ENCODE results near the gene APOB. TPM values are rescaled to one million over a fixed set of nuclear protein-coding genes. Genes with fewer than 3 reads are reported as not detected.

APOB gene
- polyA plus RNA-seq, 4 donors: 14.1 to 1,089 (median 138) TPM

GRCh38 chr2:21041943-21042707 is 1.7 kb downstream of the APOB start:
- FAIRE-seq: no peak
- 78 to 86% (median 85%) methylated on average over 16 of the region's 16 CpGs for WGBS, 3 donors
- H3K4me3 ChIP-seq (ENCODE audit: low read depth in 1 of 3, low read length in 3 of 3): peak overlapping the region in 2 of 3 donors; percentile 64 to 81

GRCh38 chr2:21041462-21041861 is 2.4 kb downstream of the APOB start:
- Histone ChIP-seq H3K4me3 (ENCODE audit: low read depth in 1 of 3, low read length in 3 of 3) (peak overlapping the region in 2 of 3 donors; percentile 64 to 81), H3K27ac (ENCODE audit: low read depth in 1 of 3, low read length in 2 of 3) (no peak overlapping the region), H3K27me3 (ENCODE audit: control insufficient read depth in 3 of 3, insufficient read depth in 3 of 3, low read length in 3 of 3) (no peaks in the 10 kb centered on the region), H3K9me3 (ENCODE audit: control insufficient read depth in 2 of 2, insufficient read depth in 1 of 2, low read depth in 1 of 2, low read length in 1 of 2) (no peaks in the 10 kb centered on the region), H3K36me3 (ENCODE audit: control insufficient read depth in 3 of 3, insufficient read depth in 2 of 3, low read depth in 1 of 3, low read length in 3 of 3) (peaks cover 0 to 50% (median 11%) of the 10 kb centered on the region in 3 donors), H3K4me1 (ENCODE audit: control insufficient read depth in 3 of 3, insufficient read depth in 2 of 3, low read depth in 1 of 3, low read length in 2 of 3) (peaks cover 0 to 23% (median 2%) of the 10 kb centered on the region in 3 donors)
- FAIRE-seq (no peak), DNase-seq (no peak)
- 81 to 92% (median 83%) methylated on average over 4 of the region's 4 CpGs for WGBS, 3 donors

More at GRCh38 chr2:21041943-21042707, 1.7 kb downstream of the APOB start:
- peak in 1 of 2 donors; percentile 15 for DNase-seq
- H3K9me3 ChIP-seq (ENCODE audit: control insufficient read depth in 2 of 2, insufficient read depth in 1 of 2, low read depth in 1 of 2, low read length in 1 of 2): no peaks in the 10 kb centered on the region
- peaks cover 0 to 44% (median 7%) of the 10 kb centered on the region in 3 donors for H3K36me3 ChIP-seq (ENCODE audit: control insufficient read depth in 3 of 3, insufficient read depth in 2 of 3, low read depth in 1 of 3, low read length in 3 of 3)
- H3K27ac ChIP-seq (ENCODE audit: low read depth in 1 of 3, low read length in 2 of 3): peak overlapping the region in 1 of 3 donors; percentile 3
- H3K27me3 ChIP-seq (ENCODE audit: control insufficient read depth in 3 of 3, insufficient read depth in 3 of 3, low read length in 3 of 3): no peaks in the 10 kb centered on the region
- peaks cover 0 to 22% (median 2%) of the 10 kb centered on the region in 3 donors for H3K4me1 ChIP-seq (ENCODE audit: control insufficient read depth in 3 of 3, insufficient read depth in 2 of 3, low read depth in 1 of 3, low read length in 2 of 3)

GRCh38 chr2:21040468-21041377 is 3.1 kb downstream of the APOB start:
- DNase-seq (no peak), FAIRE-seq (no peak)
- H3K4me3 ChIP-seq (ENCODE audit: low read depth in 1 of 3, low read length in 3 of 3): peak overlapping the region in 2 of 3 donors; percentile 64 to 81
- H3K4me1 ChIP-seq (ENCODE audit: control insufficient read depth in 3 of 3, insufficient read depth in 2 of 3, low read depth in 1 of 3, low read length in 2 of 3): peaks cover 0 to 18% (median 2%) of the 10 kb centered on the region in 3 donors
- WGBS, 3 donors: 89 to 96% (median 91%) methylated on average over 14 of the region's 14 CpGs
- H3K9me3 ChIP-seq (ENCODE audit: control insufficient read depth in 2 of 2, insufficient read depth in 1 of 2, low read depth in 1 of 2, low read length in 1 of 2): no peaks in the 10 kb centered on the region
- H3K27me3 ChIP-seq (ENCODE audit: control insufficient read depth in 3 of 3, insufficient read depth in 3 of 3, low read length in 3 of 3): no peaks in the 10 kb centered on the region
- H3K36me3 ChIP-seq (ENCODE audit: control insufficient read depth in 3 of 3, insufficient read depth in 2 of 3, low read depth in 1 of 3, low read length in 3 of 3): peaks cover 0 to 56% (median 16%) of the 10 kb centered on the region in 3 donors
- H3K27ac ChIP-seq (ENCODE audit: low read depth in 1 of 3, low read length in 2 of 3): peak overlapping the region in 1 of 3 donors; percentile 36

GRCh38 chr2:21039979-21040467 is 3.9 kb downstream of the APOB start:
- no peaks in the 10 kb centered on the region for H3K27me3 ChIP-seq (ENCODE audit: control insufficient read depth in 3 of 3, insufficient read depth in 3 of 3, low read length in 3 of 3)
- H3K27ac ChIP-seq (ENCODE audit: low read depth in 1 of 3, low read length in 2 of 3): no peak overlapping the region
- peaks cover 0 to 62% (median 20%) of the 10 kb centered on the region in 3 donors for H3K36me3 ChIP-seq (ENCODE audit: control insufficient read depth in 3 of 3, insufficient read depth in 2 of 3, low read depth in 1 of 3, low read length in 3 of 3)
- no peaks in the 10 kb centered on the region for H3K9me3 ChIP-seq (ENCODE audit: control insufficient read depth in 2 of 2, insufficient read depth in 1 of 2, low read depth in 1 of 2, low read length in 1 of 2)
- 82 to 84% (median 83%) methylated on average over 10 of the region's 10 CpGs for WGBS, 3 donors
- DNase-seq (no peak), FAIRE-seq (no peak)
- H3K4me3 ChIP-seq (ENCODE audit: low read depth in 1 of 3, low read length in 3 of 3): peak overlapping the region in 2 of 3 donors; percentile 64 to 81
- H3K4me1 ChIP-seq (ENCODE audit: control insufficient read depth in 3 of 3, insufficient read depth in 2 of 3, low read depth in 1 of 3, low read length in 2 of 3): peaks cover 0 to 14% (median 1%) of the 10 kb centered on the region in 3 donors

GRCh38 chr2:21039080-21039556 is 4.8 kb downstream of the APOB start:
- WGBS, 3 donors: 59 to 68% (median 67%) methylated on average over 4 of the region's 4 CpGs
- Histone ChIP-seq H3K27ac (ENCODE audit: low read depth in 1 of 3, low read length in 2 of 3) (no peak overlapping the region), H3K36me3 (ENCODE audit: control insufficient read depth in 3 of 3, insufficient read depth in 2 of 3, low read depth in 1 of 3, low read length in 3 of 3) (peaks cover 0 to 64% (median 21%) of the 10 kb centered on the region in 3 donors), H3K4me1 (ENCODE audit: control insufficient read depth in 3 of 3, insufficient read depth in 2 of 3, low read depth in 1 of 3, low read length in 2 of 3) (peaks cover 0 to 5% (median 0%) of the 10 kb centered on the region in 3 donors), H3K9me3 (ENCODE audit: control insufficient read depth in 2 of 2, insufficient read depth in 1 of 2, low read depth in 1 of 2, low read length in 1 of 2) (no peaks in the 10 kb centered on the region), H3K27me3 (ENCODE audit: control insufficient read depth in 3 of 3, insufficient read depth in 3 of 3, low read length in 3 of 3) (no peaks in the 10 kb centered on the region), H3K4me3 (ENCODE audit: low read depth in 1 of 3, low read length in 3 of 3) (peak overlapping the region in 2 of 3 donors; percentile 4 to 5)
- FAIRE-seq: no peak
- DNase-seq: no peak

- no peaks in the 10 kb centered on the region for H3K27me3 ChIP-seq (ENCODE audit: control insufficient read depth in 3 of 3, insufficient read depth in 3 of 3, low read length in 3 of 3)
- 78 to 94% (median 81%) methylated on average over 4 of the region's 4 CpGs for WGBS, 3 donors
- no peaks in the 10 kb centered on the region for H3K9me3 ChIP-seq (ENCODE audit: control insufficient read depth in 2 of 2, insufficient read depth in 1 of 2, low read depth in 1 of 2, low read length in 1 of 2)
- FAIRE-seq (no peak), DNase-seq (no peak)
- H3K36me3 ChIP-seq (ENCODE audit: control insufficient read depth in 3 of 3, insufficient read depth in 2 of 3, low read depth in 1 of 3, low read length in 3 of 3): peaks cover 0 to 67% (median 25%) of the 10 kb centered on the region in 3 donors
- no peak overlapping the region for H3K27ac ChIP-seq (ENCODE audit: low read depth in 1 of 3, low read length in 2 of 3)
- peak overlapping the region in 2 of 3 donors; percentile 4 to 5 for H3K4me3 ChIP-seq (ENCODE audit: low read depth in 1 of 3, low read length in 3 of 3)
- H3K4me1 ChIP-seq (ENCODE audit: control insufficient read depth in 3 of 3, insufficient read depth in 2 of 3, low read depth in 1 of 3, low read length in 2 of 3): peaks cover 0 to 4% (median 0%) of the 10 kb centered on the region in 3 donors
Observed at GRCh38 chr2:21038403-21039073, 5.3 kb downstream of the APOB start.

- Histone ChIP-seq H3K36me3 (ENCODE audit: control insufficient read depth in 3 of 3, insufficient read depth in 2 of 3, low read depth in 1 of 3, low read length in 3 of 3) (peaks cover 0 to 63% (median 28%) of the 10 kb centered on the region in 3 donors), H3K9me3 (ENCODE audit: control insufficient read depth in 2 of 2, insufficient read depth in 1 of 2, low read depth in 1 of 2, low read length in 1 of 2) (no peaks in the 10 kb centered on the region), H3K4me3 (ENCODE audit: low read depth in 1 of 3, low read length in 3 of 3) (no peak overlapping the region), H3K4me1 (ENCODE audit: control insufficient read depth in 3 of 3, insufficient read depth in 2 of 3, low read depth in 1 of 3, low read length in 2 of 3) (peaks cover 0 to 4% (median 0%) of the 10 kb centered on the region in 3 donors), H3K27ac (ENCODE audit: low read depth in 1 of 3, low read length in 2 of 3) (no peak overlapping the region), H3K27me3 (ENCODE audit: control insufficient read depth in 3 of 3, insufficient read depth in 3 of 3, low read length in 3 of 3) (no peaks in the 10 kb centered on the region)
- FAIRE-seq (no peak), DNase-seq (no peak)
- WGBS, 3 donors: 79 to 93% (median 82%) methylated on average over 3 of the region's 3 CpGs
Observed at GRCh38 chr2:21037671-21038108, 6.2 kb downstream of the APOB start.
